Right lobe of liver (tissue), 6 donors: ENCODE measurements around the gene OGN. TPM values are rescaled to one million over a fixed set of nuclear protein-coding genes. Genes with fewer than 3 reads are reported as not detected.

Experiments used
- ATAC-seq, 4 donors: fragments of 200-7000 bp; cut with Tn5 transposase; one replicate each; pipeline ENCODE4 v1.9.1; 2020; ENCODE audit warnings: mild to moderate bottlenecking in 4 of 4, moderate library complexity in 4 of 4
- DNase-seq, 3 donors: peaks; one replicate each; pipeline ENCODE4 v3.0.0-alpha.2; 2020
- H3K27ac ChIP-seq, 3 donors: fragments of 200-600 bp; one replicate each; pipeline ENCODE4 v1.8.0; 2022
- H3K27me3 ChIP-seq, 2 donors: fragments of 200-600 bp; one replicate each; pipeline ENCODE4 v1.8.0; 2022
- H3K36me3 ChIP-seq, 4 donors: fragments of 200-600 bp; sonication (generic) in 1 of 4; one replicate each; pipeline versions ENCODE4 v1.5.1 to v1.8.0; 2017 to 2022; ENCODE audit warnings: control low read depth in 1 of 4
- H3K4me1 ChIP-seq, 4 donors: fragments of 200-600 bp; sonication (generic) in 1 of 4; one replicate each; pipeline versions ENCODE4 v1.5.1 to v1.8.0; 2017 to 2022; ENCODE audit warnings: control low read depth in 1 of 4
- H3K4me3 ChIP-seq, 3 donors: fragments of 200-600 bp; one replicate each; pipeline ENCODE4 v1.8.0; 2022
- H3K9me3 ChIP-seq, 4 donors: fragments of 200-600 bp; sonication (generic) in 1 of 4; one replicate each; pipeline versions ENCODE4 v1.5.1 to v1.8.0; 2017 to 2022; ENCODE audit warnings: control low read depth in 1 of 4
- CTCF ChIP-seq, 4 donors: fragments of 200-600 bp in 3 of 4; fragments of 450-650 bp in 1 of 4; IDR thresholded peaks; one replicate each; pipeline versions ENCODE4 v1.5.1 to v1.8.0; 2016 to 2022; ENCODE audit warnings: antibody characterized with exemption in 4 of 4, mild to moderate bottlenecking in 2 of 4
- POLR2A ChIP-seq: fragments of 450-650 bp; IDR thresholded peaks from one replicate; pipeline ENCODE4 v1.6.1; 2017; ENCODE audit warnings: antibody characterized with exemption, mild to moderate bottlenecking
- WGBS: methylation state at CpG from one replicate; pipeline ENCODE4 v1.1.6; 2018; ENCODE audit warnings: low coverage, low lambda C conversion rate; ENCODE audit not compliant: insufficient coverage; ENCODE audit errors: missing lambda C conversion rate; 5-methylcytosine and 5-hydroxymethylcytosine counted together
- intact Hi-C, 2 donors: fragments of 100-400 bp; cut with DNase I; formaldehyde crosslinking; loops; one replicate each; pipeline versions ENCODE4 v1.11.2 to v1.14.1; 2022
- total RNA-seq, 6 experiments: library from RNA; depleted of rRNA in 2 of 6; stranded (reverse); fragments of >200 nt in 2 of 6; fragmentation: NEBNext Ultra II Directional in 3 of 6; extraction: Animal tissue kit (Norgen Biotek cat#: 25700) in 3 of 6; gene quantifications; one replicate each; pipeline versions ENCODE4 v1.1.0 to v1.2.4, GENCODE V29; 2016 to 2023
- donor health status: DM: no; HTN: yes; CAD: no.
- donor health status: DM: no; HTN: no; CAD: no.
- donor health status: DM: no; HTN: no; CAD: no.
- donor health status: DM: no; HTN: yes; CAD: no.
- donor health status: DM: no; HTN: yes; CAD: no.

The OGN gene
- total RNA-seq, 6 experiments from 2014 or later = 0.31 to 1.6 (median 0.43) TPM; not detected in 1

- intact Hi-C loops = no loop called here
- DNase-seq (no peak), ATAC-seq (peak; percentile 26 to 76 (median 34))
- H3K9me3 ChIP-seq = no peaks in the 10 kb centered on the region
- peaks cover 0 to 6% (median 0%) of the 10 kb centered on the region in 4 donors for H3K4me1 ChIP-seq
- no peaks in the 10 kb centered on the region for H3K27me3 ChIP-seq
- H3K36me3 ChIP-seq = no peaks in the 10 kb centered on the region
- no peak overlapping the region for H3K4me3 ChIP-seq
- WGBS = 62% methylated on average over 4 of the region's 4 CpGs
- H3K27ac ChIP-seq = peak overlapping the region in 1 of 3 donors; percentile 19
- TF ChIP-seq POLR2A (no peak), CTCF (IDR thresholded peaks at IDR 0.05) (no peak)
Measured at GRCh38 chr9:92385953-92386352, 18.4 kb downstream of the OGN start.

GRCh38 chr9:92385477-92385876 lies 18.9 kb downstream of the OGN start:
- intact Hi-C loops = no loop called here
- peak; percentile 95 to 99 (median 98) for ATAC-seq
- peaks cover 0 to 6% (median 0%) of the 10 kb centered on the region in 4 donors for H3K4me1 ChIP-seq
- H3K36me3 ChIP-seq = no peaks in the 10 kb centered on the region
- no peaks in the 10 kb centered on the region for H3K27me3 ChIP-seq
- H3K27ac ChIP-seq = peak overlapping the region in 1 of 3 donors; percentile 19
- H3K9me3 ChIP-seq = no peaks in the 10 kb centered on the region
- TF ChIP-seq CTCF (IDR thresholded peaks at IDR 0.05) (no peak), POLR2A (no peak)
- WGBS = 11% methylated on average over 6 of the region's 6 CpGs
- H3K4me3 ChIP-seq = no peak overlapping the region
- peak in 2 of 3 donors; percentile 23 to 72 for DNase-seq

- DNase-seq = no peak
- no peaks in the 10 kb centered on the region for H3K36me3 ChIP-seq
- WGBS = 45% methylated on average over 3 of the region's 3 CpGs
- no peak overlapping the region for H3K4me3 ChIP-seq
- intact Hi-C loops = no loop called here
- peaks cover 0 to 6% (median 0%) of the 10 kb centered on the region in 4 donors for H3K4me1 ChIP-seq
- no peak for TF ChIP-seq POLR2A
- no peak for TF ChIP-seq CTCF (IDR thresholded peaks at IDR 0.05)
- no peak for ATAC-seq
- no peak overlapping the region for H3K27ac ChIP-seq
- no peaks in the 10 kb centered on the region for H3K9me3 ChIP-seq
- H3K27me3 ChIP-seq = no peaks in the 10 kb centered on the region
Measured at GRCh38 chr9:92385001-92385400, 19.4 kb downstream of the OGN start.

- Histone ChIP-seq H3K4me1 (peaks cover 0 to 6% (median 0%) of the 10 kb centered on the region in 4 donors), H3K27me3 (no peaks in the 10 kb centered on the region), H3K9me3 (no peaks in the 10 kb centered on the region), H3K4me3 (no peak overlapping the region), H3K27ac (no peak overlapping the region), H3K36me3 (no peaks in the 10 kb centered on the region)
- DNase-seq = no peak
- intact Hi-C loops = no loop called here
- no peak for ATAC-seq
- no peak for TF ChIP-seq POLR2A
- TF ChIP-seq CTCF (IDR thresholded peaks at IDR 0.05) = no peak
- 70% methylated on average over 1 of the region's 1 CpG for WGBS
Measured at GRCh38 chr9:92384375-92384774, 20.0 kb downstream of the OGN start.

- DNase-seq = no peak
- WGBS = 87% methylated on average over 2 of the region's 2 CpGs
- Histone ChIP-seq H3K27ac (no peak overlapping the region), H3K9me3 (no peaks in the 10 kb centered on the region), H3K4me1 (peaks cover 0 to 6% (median 0%) of the 10 kb centered on the region in 4 donors), H3K27me3 (no peaks in the 10 kb centered on the region), H3K4me3 (no peak overlapping the region), H3K36me3 (no peaks in the 10 kb centered on the region)
- no peak for ATAC-seq
- no peak for TF ChIP-seq CTCF (IDR thresholded peaks at IDR 0.05)
- TF ChIP-seq POLR2A = no peak
- intact Hi-C loops = no loop called here
Measured at GRCh38 chr9:92381775-92382174, 22.6 kb downstream of the OGN start.
